Right cardiac atrium (tissue), 5 donors: Measurements from ENCODE around the gene RNF227. TPM values are rescaled to one million over a fixed set of nuclear protein-coding genes. Genes with fewer than 3 reads are reported as not detected.
"Not testable (repeated sequence)": the region's sequence is repeated elsewhere in the genome, so short reads cannot be mapped to it uniquely, and the experiment has no call there.

Experiments
- ATAC-seq, 2 donors: fragments of 200-7000 bp; cut with Tn5 transposase; one replicate each; pipeline versions ENCODE4 v1.8.0 to v1.9.1; 2020; ENCODE audit warnings: moderate library complexity in 2 of 2, mild to moderate bottlenecking in 1 of 2
- DNase-seq, 3 donors: peaks; one replicate each; pipeline ENCODE4 v3.0.0-alpha.2; 2020
- H3K27ac ChIP-seq: one replicate; pipeline ENCODE4 v1.5.1; 2013; ENCODE audit warnings: mild to moderate bottlenecking, low read length, control low read depth, moderate library complexity
- H3K27me3 ChIP-seq: one replicate; pipeline ENCODE4 v1.6.1; 2013; ENCODE audit not compliant: control insufficient read depth, insufficient read depth
- H3K4me1 ChIP-seq: one replicate; pipeline ENCODE4 v1.6.1; 2013; ENCODE audit warnings: low read length; ENCODE audit not compliant: control insufficient read depth, insufficient read depth
- H3K4me3 ChIP-seq: one replicate; pipeline ENCODE4 v1.5.1; 2013; ENCODE audit warnings: low read length, control low read depth
- H3K9me3 ChIP-seq: one replicate; pipeline ENCODE4 v1.6.1; 2013; ENCODE audit warnings: low read length; ENCODE audit not compliant: control insufficient read depth
- WGBS: extraction: QIAGEN DNeasy Blood & Tissue Kit; methylation state at CpG from one replicate; pipeline ENCODE4 v1.1.7; 2013; 5-methylcytosine and 5-hydroxymethylcytosine counted together
- intact Hi-C, 4 donors: fragments of 100-400 bp; cut with DNase I; formaldehyde crosslinking; loops; one replicate each; pipeline versions ENCODE4 v1.11.0 to v1.14.0; 2022 to 2023
- long read RNA-seq, 4 donors: library from polyadenylated mRNA; unstranded; transcript quantifications; one replicate each; pipeline ENCODE4 v2.0.0, GENCODE V29; 2020 to 2021
- polyA plus RNA-seq: library from polyadenylated mRNA; stranded (reverse); fragments of 200-250 nt; gene quantifications from one replicate; pipeline ENCODE4 v1.2.3, GENCODE V29; 2013
- total RNA-seq, 4 donors: library from RNA; stranded (reverse); fragmentation: NEBNext Ultra II Directional; extraction: Animal tissue kit (Norgen Biotek cat#: 25700); gene quantifications; one replicate each; pipeline ENCODE4 v1.2.1, GENCODE V29; 2021
- donor health status: healthy with polysubstance abuse.
- donor health status: DM: no; HTN: yes; CAD: no.
- donor health status: DM: no; HTN: no; CAD: no.
- donor health status: DM: no; HTN: yes; CAD: no; lungs with severe emphysema.
- donor health status: DM: yes; HTN: yes; CAD: no.

RNF227 gene
- total RNA-seq (1 to 10 TPM in 3 of 4 donors, under 1 TPM in 1; 0.89 to 2.1 (median 1.5) TPM), polyA plus RNA-seq (1.5 TPM)
- long read RNA-seq, donor 1, partial matches to known transcripts = 0 of 4 reads
- long read RNA-seq, donor 1, other reads (novel, unspliced or antisense) = 0 of 4 reads
- long read RNA-seq, donor 2, partial matches to known transcripts = 0 of 2 reads
- long read RNA-seq, donor 2, other reads (novel, unspliced or antisense) = 0 of 2 reads
- long read RNA-seq, donor 3, partial matches to known transcripts = 0 of 5 reads
- long read RNA-seq, donor 3, other reads (novel, unspliced or antisense) = 1 of 5 reads
- long read RNA-seq, donor 4, partial matches to known transcripts = 0 of 2 reads
- long read RNA-seq, donor 4, other reads (novel, unspliced or antisense) = 0 of 2 reads

GRCh38 chr17:7915611-7916384 lies at the start of gene RNF227:
RNF227 (minus strand) TSS chr17:7916289; CDS start chr17:7916195, 94 bp downstream.
- peak within 1 kb of the TSS; percentile 51 for H3K4me3 ChIP-seq
- intact Hi-C loops = no loop called here
- WGBS = under 1% methylated on average over 100 of the region's 100 CpGs
- peak; percentile 90 to 92 for ATAC-seq
- no peaks in the 10 kb centered on the region for H3K27me3 ChIP-seq
- no peaks in the 10 kb centered on the region for H3K9me3 ChIP-seq
- peak; percentile 95 to 97 (median 97) for DNase-seq
- H3K27ac ChIP-seq = peak within 1 kb of the TSS; percentile 95
- peaks cover 5% of the 10 kb centered on the region for H3K4me1 ChIP-seq

GRCh38 chr17:7961421-7961820 lies 45.3 kb upstream of the RNF227 start:
- no peaks in the 10 kb centered on the region for H3K9me3 ChIP-seq
- H3K27me3 ChIP-seq = no peaks in the 10 kb centered on the region
- no peak overlapping the region for H3K27ac ChIP-seq
- WGBS = 33% methylated on average over 2 of the region's 2 CpGs
- no peak overlapping the region for H3K4me3 ChIP-seq
- ATAC-seq (no peak), DNase-seq (no peak)
- intact Hi-C loops = no loop called here
- no peaks in the 10 kb centered on the region for H3K4me1 ChIP-seq

GRCh38 chr17:7959503-7960253 lies 43.6 kb upstream of the RNF227 start:
- intact Hi-C loops = no loop called here
- H3K9me3 ChIP-seq = no peaks in the 10 kb centered on the region
- 91% methylated on average over 9 of the region's 9 CpGs for WGBS
- H3K4me3 ChIP-seq = no peak overlapping the region
- no peaks in the 10 kb centered on the region for H3K27me3 ChIP-seq
- ATAC-seq (no peak), DNase-seq (no peak)
- no peak overlapping the region for H3K27ac ChIP-seq
- no peaks in the 10 kb centered on the region for H3K4me1 ChIP-seq

- Histone ChIP-seq H3K9me3 (no peaks in the 10 kb centered on the region), H3K27ac (no peak overlapping the region), H3K27me3 (no peaks in the 10 kb centered on the region), H3K4me1 (no peaks in the 10 kb centered on the region), H3K4me3 (no peak overlapping the region)
- 54% methylated on average over 11 of the region's 11 CpGs for WGBS
- ATAC-seq (peak; percentile 79 to 87), DNase-seq (peak; percentile 61 to 86 (median 84))
- intact Hi-C loops = no loop called here
These were observed 40.3 kb upstream of the RNF227 start for GRCh38 chr17:7956228-7956965.

- no peaks in the 10 kb centered on the region for H3K4me1 ChIP-seq
- no peak for DNase-seq
- intact Hi-C loops = no loop called here
- H3K4me3 ChIP-seq = no peak overlapping the region
- H3K27ac ChIP-seq = peak overlapping the region; percentile 57
- 50% methylated on average over 13 of the region's 13 CpGs for WGBS
- no peaks in the 10 kb centered on the region for H3K27me3 ChIP-seq
- H3K9me3 ChIP-seq = no peaks in the 10 kb centered on the region
- ATAC-seq = peak; percentile 56 to 69
These were observed 39.5 kb upstream of the RNF227 start for GRCh38 chr17:7955414-7956227.

- ATAC-seq, intact Hi-C loops, H3K4me3 ChIP-seq, H3K27me3 ChIP-seq, DNase-seq, H3K4me1 ChIP-seq, H3K27ac ChIP-seq, H3K9me3 ChIP-seq: not testable (repeated sequence)
- 95% methylated on average over 13 of the region's 13 CpGs for whole genome bisulfite sequencing
These were observed 37.2 kb upstream of the RNF227 start for GRCh38 chr17:7953266-7953665.

GRCh38 chr17:7951143-7951792 lies 35.2 kb upstream of the RNF227 start:
- Histone ChIP-seq H3K4me1 (no peaks in the 10 kb centered on the region), H3K27me3 (no peaks in the 10 kb centered on the region), H3K4me3 (no peak overlapping the region), H3K27ac (no peak overlapping the region), H3K9me3 (no peaks in the 10 kb centered on the region)
- WGBS = 78% methylated on average over 5 of the region's 5 CpGs
- no peak for ATAC-seq
- no peak for DNase-seq
- intact Hi-C loops = no loop called here

GRCh38 chr17:7950578-7950977 lies 34.5 kb upstream of the RNF227 start:
- no peak for ATAC-seq
- WGBS = 79% methylated on average over 3 of the region's 3 CpGs
- intact Hi-C loops = no loop called here

GRCh38 chr17:7947651-7948050 lies 31.6 kb upstream of the RNF227 start:
- H3K27me3 ChIP-seq = no peaks in the 10 kb centered on the region
- no peak for ATAC-seq
- H3K4me3 ChIP-seq = no peak overlapping the region
- intact Hi-C loops = no loop called here
- H3K4me1 ChIP-seq = no peaks in the 10 kb centered on the region
- DNase-seq = no peak
- WGBS = 72% methylated on average over 5 of the region's 5 CpGs
- no peak overlapping the region for H3K27ac ChIP-seq
- H3K9me3 ChIP-seq = no peaks in the 10 kb centered on the region

More at GRCh38 chr17:7950578-7950977, 34.5 kb upstream of the RNF227 start:
- DNase-seq = no peak
- no peak overlapping the region for H3K27ac ChIP-seq
- H3K27me3 ChIP-seq = no peaks in the 10 kb centered on the region
- no peak overlapping the region for H3K4me3 ChIP-seq
- no peaks in the 10 kb centered on the region for H3K9me3 ChIP-seq
- no peaks in the 10 kb centered on the region for H3K4me1 ChIP-seq
